GM23338 (cell line): ENCODE results near the gene SMYD1. TPM values are rescaled to one million over a fixed set of nuclear protein-coding genes. Genes with fewer than 3 reads are reported as not detected.

Experiments used
- ATAC-seq: fragments of 200-7000 bp; cut with Tn5 transposase; 3 replicates; pipeline ENCODE4 v1.9.1; 2020
- DNase-seq: peaks from one replicate; pipeline ENCODE4 v3.0.0-alpha.2; 2015; ENCODE audit warnings: low spot score
- H2AFZ ChIP-seq: fragments of 200-600 bp; sonication (generic); 2 replicates; pipeline ENCODE4 v1.8.0; 2016; ENCODE audit warnings: antibody characterized with exemption, mild to moderate bottlenecking, moderate library complexity
- H3F3A ChIP-seq: fragments of 200-600 bp; sonication (generic); replicated peaks from 2 replicates; pipeline ENCODE4 v1.8.0; 2017; ENCODE audit warnings: antibody characterized with exemption, mixed run types, low read depth
- H3K27ac ChIP-seq: fragments of 200-600 bp; sonication (generic); 2 replicates; pipeline ENCODE4 v1.6.1; 2016; ENCODE audit warnings: low read depth
- H3K27me3 ChIP-seq: fragments of 200-600 bp; sonication (generic); 2 replicates; pipeline ENCODE4 v1.8.0; 2016; ENCODE audit warnings: mild to moderate bottlenecking, mixed run types, moderate library complexity; ENCODE audit not compliant: insufficient read depth
- H3K36me3 ChIP-seq: fragments of 200-600 bp; sonication (generic); 2 replicates; pipeline ENCODE4 v1.8.0; 2016; ENCODE audit warnings: mild to moderate bottlenecking; ENCODE audit not compliant: insufficient read depth
- H3K4me1 ChIP-seq: fragments of 200-600 bp; sonication (generic); 2 replicates; pipeline ENCODE4 v1.8.0; 2016; ENCODE audit warnings: mild to moderate bottlenecking, moderate library complexity; ENCODE audit not compliant: insufficient read depth
- H3K4me2 ChIP-seq: fragments of 200-600 bp; sonication (generic); 2 replicates; pipeline ENCODE4 v1.7.1; 2017; ENCODE audit warnings: mixed run types
- H3K4me3 ChIP-seq: fragments of 200-600 bp; sonication (generic); 2 replicates; pipeline ENCODE4 v1.6.1; 2016; ENCODE audit warnings: mixed run types
- H3K79me2 ChIP-seq: fragments of 200-600 bp; sonication (generic); replicated peaks from 2 replicates; pipeline ENCODE4 v1.8.0; 2017; ENCODE audit warnings: mild to moderate bottlenecking; ENCODE audit not compliant: insufficient read depth
- H3K9me2 ChIP-seq: fragments of 200-600 bp; sonication (generic); 2 replicates; pipeline ENCODE4 v1.8.0; 2017; ENCODE audit not compliant: insufficient read depth
- H4K20me1 ChIP-seq: fragments of 200-600 bp; sonication (generic); replicated peaks from 2 replicates; pipeline ENCODE4 v1.8.0; 2017; ENCODE audit warnings: mild to moderate bottlenecking; ENCODE audit not compliant: insufficient read depth
- H3K27ac Mint-ChIP-seq: 2 replicates; pipeline ENCODE4 v1.8.0; 2020; ENCODE audit warnings: inconsistent platforms, mild to moderate bottlenecking, moderate library complexity, mixed read lengths
- H3K27me3 Mint-ChIP-seq: 3 replicates; pipeline ENCODE4 v1.8.0; 2022; ENCODE audit warnings: low read depth, mild to moderate bottlenecking, moderate library complexity, mixed read lengths, inconsistent platforms; ENCODE audit not compliant: insufficient read depth, poor library complexity
- H3K36me3 Mint-ChIP-seq: 3 replicates; pipeline ENCODE4 v1.8.0; 2021; ENCODE audit warnings: low read depth, mild to moderate bottlenecking, inconsistent platforms, moderate library complexity, mixed read lengths
- H3K4me1 Mint-ChIP-seq: 3 replicates; pipeline ENCODE4 v1.8.0; 2020; ENCODE audit warnings: mild to moderate bottlenecking, inconsistent platforms, mixed read lengths
- H3K4me3 Mint-ChIP-seq: 3 replicates; pipeline ENCODE4 v1.8.0; 2021; ENCODE audit warnings: moderate library complexity, mild to moderate bottlenecking, inconsistent platforms, mixed read lengths
- H3K9me3 Mint-ChIP-seq: 3 replicates; pipeline ENCODE4 v1.8.0; 2020; ENCODE audit warnings: moderate library complexity, mild to moderate bottlenecking, inconsistent platforms, mixed read lengths
- CREB1 ChIP-seq: fragments of 250-450 bp; sonication (Bioruptor Pico); IDR thresholded peaks from 2 replicates; pipeline ENCODE4 v1.5.0; 2020; ENCODE audit warnings: low read depth, mild to moderate bottlenecking, moderate library complexity
- CTCF ChIP-seq, 2 experiments: fragments of 200-600 bp in 1 of 2; sonication (generic) in 1 of 2; conservative IDR thresholded peaks; 2 replicates each; pipeline versions ENCODE4 v1.5.1 to v1.6.1; 2016 to 2017; ENCODE audit warnings: antibody characterized with exemption in 2 of 2, low read depth in 2 of 2, mild to moderate bottlenecking in 2 of 2, moderate library complexity in 1 of 2
- ETS1 ChIP-seq: IDR thresholded peaks from 2 replicates; pipeline ENCODE4 v1.6.1; 2016; ENCODE audit warnings: antibody characterized with exemption
- EZH2 ChIP-seq: fragments of 200-600 bp; sonication (generic); IDR thresholded peaks from one replicate; pipeline ENCODE4 v1.8.0; 2017; ENCODE audit warnings: antibody characterized with exemption, mild to moderate bottlenecking, low read depth; ENCODE audit not compliant: unreplicated experiment
- EZH2phosphoT487 ChIP-seq: fragments of 200-600 bp; sonication (generic); IDR thresholded peaks from one replicate; pipeline ENCODE4 v1.8.1; 2018; ENCODE audit warnings: antibody characterized with exemption; ENCODE audit not compliant: unreplicated experiment
- JUNB ChIP-seq: IDR thresholded peaks from one replicate; pipeline ENCODE4 v1.6.1; 2016; ENCODE audit warnings: antibody characterized with exemption; ENCODE audit not compliant: unreplicated experiment
- NANOG ChIP-seq: IDR thresholded peaks from 2 replicates; pipeline ENCODE4 v1.6.1; 2016; ENCODE audit warnings: antibody characterized with exemption, borderline replicate concordance
- POLR2AphosphoS5 ChIP-seq: IDR thresholded peaks from 2 replicates; pipeline ENCODE4 v1.6.1; 2016; ENCODE audit warnings: antibody characterized with exemption, low read depth
- REST ChIP-seq: IDR thresholded peaks from one replicate; pipeline ENCODE4 v1.6.1; 2018; ENCODE audit warnings: antibody characterized with exemption; ENCODE audit not compliant: unreplicated experiment
- STAT1 ChIP-seq: IDR thresholded peaks from one replicate; pipeline ENCODE4 v1.6.1; 2016; ENCODE audit warnings: antibody characterized with exemption; ENCODE audit not compliant: unreplicated experiment
- ZNF331 ChIP-seq: fragments of 250-450 bp; sonication (Bioruptor Pico); IDR thresholded peaks from 2 replicates; pipeline ENCODE4 v1.5.0; 2020; ENCODE audit warnings: low read depth, mild to moderate bottlenecking, moderate library complexity
- polyA plus RNA-seq: library from polyadenylated mRNA; unstranded; fragments of >200 nt; fragmentation: Nextera tagmentation; extraction: Ambion mirVana; gene quantifications from 2 replicates; pipeline ENCODE4 v1.2.1, GENCODE V29; 2016
- total RNA-seq: library from RNA; depleted of rRNA; stranded (reverse); fragments of >200 nt; shearing (Covaris generic); gene quantifications from 2 replicates; pipeline ENCODE4 v1.2.3, GENCODE V29; 2014

SMYD1 gene
- total and polyA plus RNA-seq, 2 experiments from 2014 or later = 0.07 TPM; not detected in 1

DNA sequence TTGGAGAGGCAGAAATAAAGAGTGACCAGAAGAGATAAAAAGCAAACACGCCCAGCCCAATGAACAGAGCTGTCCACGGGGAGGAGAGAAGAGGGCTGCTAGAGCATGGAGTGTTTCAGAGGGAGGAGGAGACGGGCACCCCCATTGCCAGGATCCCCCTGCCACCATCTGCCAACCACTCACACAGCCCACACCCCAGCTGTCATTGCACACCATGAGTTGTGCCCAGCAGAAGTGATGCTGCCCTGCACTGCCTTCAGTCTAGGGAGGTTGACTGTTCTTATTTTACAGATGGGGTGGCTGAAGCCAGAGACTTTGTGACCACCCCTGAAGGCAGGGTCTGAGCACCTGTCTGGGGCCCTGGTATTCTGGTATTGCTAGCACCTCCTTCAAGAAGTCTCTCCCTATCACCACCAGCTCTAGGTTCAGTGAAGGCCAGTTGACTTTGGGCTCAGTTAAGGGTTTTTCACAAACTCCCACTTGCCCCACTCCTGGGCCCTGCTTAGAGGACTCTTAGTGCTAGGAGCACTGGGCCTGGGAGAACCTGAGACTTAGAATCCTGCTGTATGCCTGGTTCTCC, 57.8 kb downstream of the SMYD1 start (continued):
- TF ChIP-seq REST = no peak
- TF ChIP-seq ETS1 = no peak
- no peak for TF ChIP-seq STAT1
- TF ChIP-seq JUNB = no peak
- TF ChIP-seq EZH2phosphoT487 = no peak
- no peak for TF ChIP-seq EZH2
- no peak for TF ChIP-seq ZNF331
- TF ChIP-seq POLR2AphosphoS5 = no peak
- TF ChIP-seq CREB1 (CRISPR knock-in tag) = no peak
- TF ChIP-seq CTCF (conservative IDR thresholded peaks at IDR 0.05; ENCODE audit: low read depth in 2 of 2) = no peak
- TF ChIP-seq NANOG = no peak

DNA sequence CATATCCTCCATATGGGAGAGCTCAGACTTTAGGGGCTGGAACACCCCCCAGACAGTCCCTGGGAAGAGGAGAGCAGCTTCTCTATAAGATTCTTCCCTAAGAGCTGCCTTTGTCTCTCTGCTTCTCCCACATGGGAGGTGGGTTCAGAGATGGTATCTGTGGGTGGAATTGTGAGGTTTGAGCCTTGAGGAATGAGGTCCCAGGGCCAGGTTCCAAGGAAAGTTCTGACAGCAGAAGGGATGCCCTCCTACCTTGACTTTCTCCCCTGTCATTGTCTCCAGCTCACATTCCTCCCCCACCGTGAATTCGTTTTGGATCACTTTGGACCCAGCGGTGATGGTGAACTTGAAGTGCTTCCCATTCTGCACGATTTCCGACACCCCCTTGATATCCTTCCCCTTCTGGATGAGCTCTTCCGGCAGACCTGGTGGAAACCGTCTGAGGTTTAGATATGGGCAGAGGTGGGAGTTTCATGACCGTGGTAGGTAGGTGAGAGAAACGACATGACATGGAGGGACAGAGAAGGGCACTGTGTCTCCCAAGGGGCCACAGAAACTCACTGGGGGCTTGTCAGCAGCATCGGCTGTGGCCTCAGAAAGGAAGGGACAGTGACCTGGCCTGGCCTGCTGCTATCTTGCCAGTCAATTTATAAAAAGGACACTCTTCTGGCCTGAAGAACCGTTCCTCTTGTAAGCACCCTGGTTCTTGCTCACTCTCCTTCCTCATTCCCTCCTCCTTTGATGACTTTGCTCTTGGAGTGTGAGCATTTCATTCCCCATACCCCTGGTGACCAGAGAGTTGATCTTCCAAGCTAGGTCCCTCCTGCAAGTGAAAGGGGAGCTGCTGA, 58.5 kb downstream of the SMYD1 start:
- DNase-seq (no peak), ATAC-seq (no peak)
- Mint-ChIP-seq H3K27me3 (peaks cover 2% of the 10 kb centered on the region), H3K4me3 (no peak overlapping the region), H3K36me3 (no peaks in the 10 kb centered on the region; the same call in 2 of the 3 replicates), H3K27ac (no peak overlapping the region), H3K9me3 (no peaks in the 10 kb centered on the region), H3K4me1 (peaks cover 4% of the 10 kb centered on the region; the same call in 1 of the 3 replicates)
- Histone ChIP-seq H2AFZ (no peak overlapping the region), H3K4me1 (no peaks in the 10 kb centered on the region), H4K20me1 (no peaks in the 10 kb centered on the region), H3K4me3 (no peak overlapping the region), H3K36me3 (no peaks in the 10 kb centered on the region), H3F3A (no peaks in the 10 kb centered on the region), H3K79me2 (no peaks in the 10 kb centered on the region), H3K9me2 (0 out of 2 replicates have a peak, but pooled peaks cover 2% of the 10 kb centered on the region), H3K27ac (no peak overlapping the region), H3K27me3 (no peaks in the 10 kb centered on the region), H3K4me2 (no peak overlapping the region)
- TF ChIP-seq NANOG = no peak
- no peak for TF ChIP-seq EZH2phosphoT487
- no peak for TF ChIP-seq CTCF (conservative IDR thresholded peaks at IDR 0.05; ENCODE audit: low read depth in 2 of 2)
- no peak for TF ChIP-seq POLR2AphosphoS5
- TF ChIP-seq EZH2 = no peak
- TF ChIP-seq CREB1 (CRISPR knock-in tag) = no peak
- no peak for TF ChIP-seq STAT1
